A673 (cell line): Measurements from ENCODE around the gene KDF1.

Experiments
- CTCF ChIP-seq: fragments of 300-800, 200-600 bp; sonication (generic); conservative IDR thresholded peaks from 2 replicates; pipeline ENCODE4 v1.5.1; 2017; ENCODE audit warnings: low read depth, mild to moderate bottlenecking, antibody characterized with exemption, low read length, moderate library complexity, mixed read lengths
- EZH2 ChIP-seq: fragments of 200-600 bp; sonication (generic); IDR thresholded peaks from 2 replicates; pipeline ENCODE4 v1.6.1; 2017; ENCODE audit warnings: borderline replicate concordance, low read depth, mild to moderate bottlenecking, mixed read lengths, antibody characterized with exemption, low read length; ENCODE audit not compliant: poor library complexity, severe bottlenecking

DNA sequence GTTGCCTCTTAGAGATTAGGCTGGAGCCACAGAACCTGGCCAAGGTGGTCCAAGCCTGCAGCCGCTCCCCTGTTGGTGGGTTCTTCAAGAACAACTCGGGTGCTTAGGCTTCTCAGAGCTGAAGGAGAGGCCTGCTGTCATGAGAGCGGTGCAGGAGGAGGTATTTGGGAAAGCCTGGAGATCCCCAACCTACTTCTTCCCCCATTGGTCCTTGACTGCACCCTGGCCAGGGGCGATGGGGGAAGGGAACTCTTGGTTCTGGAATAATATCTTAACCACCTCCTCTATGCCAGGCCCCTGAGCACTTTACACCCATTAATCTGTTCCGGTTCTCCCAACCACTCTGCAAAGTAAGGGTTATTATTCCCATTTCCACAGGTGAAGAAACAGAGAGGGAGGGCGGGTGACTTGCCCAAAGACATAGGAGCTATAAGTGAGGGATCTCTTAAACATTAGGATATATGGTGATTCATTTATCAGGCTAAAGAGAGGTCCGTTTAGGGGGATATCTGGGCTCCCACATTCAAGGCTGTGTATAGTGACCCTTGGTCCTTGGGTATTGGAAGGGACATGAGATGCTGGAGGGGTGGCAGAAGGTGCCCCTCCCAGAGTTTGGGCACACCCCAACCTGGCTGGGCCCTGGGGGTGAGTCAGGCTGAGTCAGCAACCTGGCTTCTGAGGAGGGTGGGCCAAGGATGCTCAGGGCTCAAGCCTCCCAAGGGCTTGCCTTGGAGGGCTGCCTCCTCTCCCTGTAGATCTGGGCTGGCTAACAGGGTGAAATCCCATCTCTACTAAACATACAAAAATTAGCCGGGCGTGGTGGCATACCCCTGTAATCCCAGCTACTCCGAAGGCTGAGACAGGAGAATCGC lies 38.4 kb upstream of the KDF1 start:
- TF ChIP-seq CTCF: no peak
- no peak for TF ChIP-seq EZH2
